PC-9 (cell line): ENCODE results near the gene RBM43. TPM values are rescaled to one million over a fixed set of nuclear protein-coding genes. Genes with fewer than 3 reads are reported as not detected.

Experiments
- BruUV-seq: library from RNA; stranded (reverse); fragments of 400-500 nt; replicated peaks from 2 replicates; lab custom pipeline; 2021; lab: Mats Ljungman, UMichigan
- CTCF ChIA-PET: fragments of 300-600 bp; sonication (Branson Sonifier 250); formaldehyde crosslinking; loops from one replicate; lab custom pipeline; 2022; ENCODE audit warnings: antibody characterized with exemption; lab: Charles Lee
- POLR2A ChIA-PET: fragments of 300-600 bp; sonication (Branson Sonifier 250); formaldehyde crosslinking; loops from one replicate; lab custom pipeline; 2022; ENCODE audit warnings: antibody characterized with exemption; ENCODE audit not compliant: unreplicated experiment; lab: Charles Lee
- DNase-seq, 2 experiments: peaks; one replicate each; pipeline versions ENCODE4 v3.0.0 to v3.0.0-alpha.2; 2015 to 2022; ENCODE audit warnings: mixed read lengths in 1 of 2
- H2AFZ ChIP-seq: fragments of 200-600 bp; sonication (generic); 2 replicates; pipeline ENCODE4 v1.8.1; 2017; ENCODE audit warnings: antibody characterized with exemption
- H3F3A ChIP-seq: fragments of 200-600 bp; sonication (generic); 2 replicates; pipeline ENCODE4 v1.8.1; 2017; ENCODE audit warnings: antibody characterized with exemption, mild to moderate bottlenecking, low read depth; ENCODE audit not compliant: insufficient read depth
- H3K27ac ChIP-seq: fragments of 200-600 bp; sonication (generic); 2 replicates; pipeline ENCODE4 v1.6.1; 2016; ENCODE audit warnings: mixed run types
- H3K27me3 ChIP-seq: fragments of 200-600 bp; sonication (generic); 2 replicates; pipeline ENCODE4 v1.6.1; 2016; ENCODE audit warnings: low read depth, mixed run types; ENCODE audit not compliant: insufficient read depth
- H3K36me3 ChIP-seq: fragments of 200-600 bp; sonication (generic); 2 replicates; pipeline ENCODE4 v1.6.1; 2016; ENCODE audit warnings: low read depth, mixed run types
- H3K4me1 ChIP-seq: fragments of 200-600 bp; sonication (generic); replicated peaks from 2 replicates; pipeline ENCODE4 v1.6.1; 2016; ENCODE audit warnings: mixed run types; ENCODE audit not compliant: insufficient read depth
- H3K4me2 ChIP-seq: fragments of 200-600 bp; sonication (generic); 2 replicates; pipeline ENCODE4 v1.6.1; 2017; ENCODE audit warnings: mixed run types
- H3K4me3 ChIP-seq: fragments of 200-600 bp; sonication (generic); 2 replicates; pipeline ENCODE4 v1.6.1; 2016; ENCODE audit warnings: mixed run types
- H3K79me2 ChIP-seq: fragments of 200-600 bp; sonication (generic); 2 replicates; pipeline ENCODE4 v1.6.1; 2017; ENCODE audit warnings: low read depth, mixed run types
- H3K9me2 ChIP-seq: fragments of 200-600 bp; sonication (generic); 2 replicates; pipeline ENCODE4 v1.8.1; 2017; ENCODE audit warnings: mild to moderate bottlenecking; ENCODE audit not compliant: insufficient read depth
- H3K9me3 ChIP-seq: fragments of 200-600 bp; sonication (generic); 2 replicates; pipeline ENCODE4 v1.8.1; 2016; ENCODE audit warnings: low read depth; ENCODE audit not compliant: insufficient read depth
- H4K20me1 ChIP-seq: fragments of 200-600 bp; sonication (generic); 2 replicates; pipeline ENCODE4 v1.8.1; 2017; ENCODE audit not compliant: insufficient read depth
- CTCF ChIP-seq: fragments of 200-600 bp; sonication (generic); conservative IDR thresholded peaks from 2 replicates; pipeline ENCODE4 v1.6.1; 2017; ENCODE audit warnings: mixed run types, antibody characterized with exemption, mild to moderate bottlenecking, moderate library complexity
- EZH2 ChIP-seq: fragments of 200-600 bp; sonication (generic); IDR thresholded peaks from 2 replicates; pipeline ENCODE4 v1.8.0; 2017; ENCODE audit warnings: antibody characterized with exemption, low read depth
- intact Hi-C: fragments of 100-400 bp; cut with micrococcal nuclease; formaldehyde crosslinking; loops from one replicate; pipeline ENCODE4 v1.10.0; 2022; ENCODE audit not compliant: unreplicated experiment
- total RNA-seq: library from RNA; stranded (reverse); gene quantifications from 2 replicates; pipeline ENCODE4 v1.2.3, GENCODE V29; 2021

RBM43 gene
- total RNA-seq, 1 experiment from 2014 or later: 5.3 TPM

GRCh38 chr2:151305129-151305691 is 43.5 kb upstream of the RBM43 start:
- TF ChIP-seq CTCF (no peak), EZH2 (no peak)
- Histone ChIP-seq H3K79me2 (no peaks in the 10 kb centered on the region), H3K27me3 (no peaks in the 10 kb centered on the region), H3K4me2 (no peak overlapping the region), H3K9me3 (no peaks in the 10 kb centered on the region), H3K27ac (no peak overlapping the region), H3K9me2 (no peaks in the 10 kb centered on the region), H3K4me3 (no peak overlapping the region), H4K20me1 (no peaks in the 10 kb centered on the region), H3K4me1 (no peaks in the 10 kb centered on the region), H2AFZ (no peak overlapping the region), H3F3A (no peaks in the 10 kb centered on the region), H3K36me3 (no peaks in the 10 kb centered on the region)
- intact Hi-C loops: no loop called here
- CTCF ChIA-PET: no interaction called here
- BruUV-seq: no TSS peak
- POLR2A ChIA-PET: no interaction called here
- DNase-seq: no peak

GRCh38 chr2:151302879-151303278 is 41.2 kb upstream of the RBM43 start:
- POLR2A ChIA-PET: no interaction called here
- no peak overlapping the region for H3K4me2 ChIP-seq

GRCh38 chr2:151302404-151302803 is 40.7 kb upstream of the RBM43 start:
- no peaks in the 10 kb centered on the region for H3F3A ChIP-seq
- CTCF ChIA-PET: no interaction called here

More at GRCh38 chr2:151302879-151303278, 41.2 kb upstream of the RBM43 start:
- Histone ChIP-seq H3F3A (no peaks in the 10 kb centered on the region), H3K79me2 (no peaks in the 10 kb centered on the region), H3K9me3 (no peaks in the 10 kb centered on the region), H3K27ac (no peak overlapping the region), H3K4me1 (no peaks in the 10 kb centered on the region), H2AFZ (no peak overlapping the region), H4K20me1 (no peaks in the 10 kb centered on the region), H3K27me3 (no peaks in the 10 kb centered on the region), H3K36me3 (no peaks in the 10 kb centered on the region), H3K9me2 (no peaks in the 10 kb centered on the region), H3K4me3 (no peak overlapping the region)
- intact Hi-C loops: no loop called here
- no peak for DNase-seq
- TF ChIP-seq EZH2: no peak
- TF ChIP-seq CTCF: no peak
- CTCF ChIA-PET: no interaction called here
- no TSS peak for BruUV-seq

More at GRCh38 chr2:151302404-151302803, 40.7 kb upstream of the RBM43 start:
- no peak overlapping the region for H2AFZ ChIP-seq
- no peaks in the 10 kb centered on the region for H3K79me2 ChIP-seq
- H3K27ac ChIP-seq: no peak overlapping the region
- no TSS peak for BruUV-seq
- H3K4me1 ChIP-seq: no peaks in the 10 kb centered on the region
- H3K4me2 ChIP-seq: no peak overlapping the region
- POLR2A ChIA-PET: no interaction called here
- H4K20me1 ChIP-seq: no peaks in the 10 kb centered on the region
- H3K36me3 ChIP-seq: no peaks in the 10 kb centered on the region
- no peaks in the 10 kb centered on the region for H3K9me2 ChIP-seq
- intact Hi-C loops: no loop called here
- no peak for TF ChIP-seq EZH2
- no peak for TF ChIP-seq CTCF
- no peaks in the 10 kb centered on the region for H3K9me3 ChIP-seq
- no peak for DNase-seq
- no peaks in the 10 kb centered on the region for H3K27me3 ChIP-seq
- no peak overlapping the region for H3K4me3 ChIP-seq
